ENCODE data around the gene PAGE2. TPM values are rescaled to one million over a fixed set of nuclear protein-coding genes. Genes with fewer than 3 reads are reported as not detected.

The PAGE2 gene
- total and polyA plus RNA-seq, 7 experiments from 2014 or later, result not detected

- no peaks in the 10 kb centered on the region for H3K9me3 ChIP-seq (ENCODE audit: control insufficient read depth in 2 of 3, low read length in 3 of 3)
- CTCF ChIA-PET, result no interaction called here
- Mint-ChIP-seq H3K27me3 (peaks cover 0 to 8% (median 0%) of the 10 kb centered on the region in 5 donors), H3K4me3 (no peak overlapping the region), H3K36me3 (no peaks in the 10 kb centered on the region), H3K9me3 (peaks cover 0 to 1% (median 0%) of the 10 kb centered on the region in 11 donors), H3K27ac (peak overlapping the region in 1 of 9 donors; percentile 25), H3K4me1 (peaks cover 8 to 30% (median 14%) of the 10 kb centered on the region in 7 donors)
- no peaks in the 10 kb centered on the region for H3K36me3 ChIP-seq (ENCODE audit: control insufficient read depth in 2 of 3, insufficient read depth in 3 of 3, low read length in 3 of 3)
- peaks cover 0 to 28% of the 10 kb centered on the region in 2 donors for H3K4me1 ChIP-seq (ENCODE audit: control insufficient read depth in 2 of 2, insufficient read depth in 2 of 2, low read length in 2 of 2)
- no peak for ATAC-seq
- no peak overlapping the region for H3K27ac ChIP-seq (ENCODE audit: low read depth, low read length)
- intact Hi-C loops (cut with micrococcal nuclease), result no loop called here
- POLR2A ChIA-PET, result no interaction called here
- no peak for DNase-seq
- H3K4me3 ChIP-seq (ENCODE audit: low read length), result no peak overlapping the region
- H3K27me3 ChIP-seq (ENCODE audit: control insufficient read depth in 2 of 2, insufficient read depth in 2 of 2, low read length in 2 of 2), result no peaks in the 10 kb centered on the region
These were observed 32.0 kb downstream of the PAGE2 start for GRCh38 chrX:55120761-55121358.

- DNase-seq (no peak), ATAC-seq (no peak)
- H3K4me1 ChIP-seq (ENCODE audit: control insufficient read depth in 2 of 2, insufficient read depth in 2 of 2, low read length in 2 of 2), result peaks cover 0 to 18% of the 10 kb centered on the region in 2 donors
- Mint-ChIP-seq H3K27me3 (peaks cover 0 to 11% (median 0%) of the 10 kb centered on the region in 5 donors), H3K9me3 (peaks cover 0 to 1% (median 0%) of the 10 kb centered on the region in 11 donors), H3K4me3 (no peak overlapping the region), H3K4me1 (peaks cover 3 to 22% (median 11%) of the 10 kb centered on the region in 7 donors), H3K27ac (no peak overlapping the region), H3K36me3 (no peaks in the 10 kb centered on the region)
- H3K4me3 ChIP-seq (ENCODE audit: low read length), result no peak overlapping the region
- intact Hi-C loops (cut with micrococcal nuclease), result no loop called here
- ChIA-PET POLR2A (no interaction called here), CTCF (no interaction called here)
- no peaks in the 10 kb centered on the region for H3K36me3 ChIP-seq (ENCODE audit: control insufficient read depth in 2 of 3, insufficient read depth in 3 of 3, low read length in 3 of 3)
- no peaks in the 10 kb centered on the region for H3K9me3 ChIP-seq (ENCODE audit: control insufficient read depth in 2 of 3, low read length in 3 of 3)
- no peak overlapping the region for H3K27ac ChIP-seq (ENCODE audit: low read depth, low read length)
- H3K27me3 ChIP-seq (ENCODE audit: control insufficient read depth in 2 of 2, insufficient read depth in 2 of 2, low read length in 2 of 2), result no peaks in the 10 kb centered on the region
These were observed 35.1 kb downstream of the PAGE2 start for GRCh38 chrX:55123900-55124299.

- no peak overlapping the region for H3K27ac ChIP-seq (ENCODE audit: low read depth, low read length)
- intact Hi-C loops (cut with micrococcal nuclease), result no loop called here
- POLR2A ChIA-PET, result no interaction called here
- DNase-seq (no peak), ATAC-seq (no peak)
- H3K36me3 ChIP-seq (ENCODE audit: control insufficient read depth in 2 of 3, insufficient read depth in 3 of 3, low read length in 3 of 3), result no peaks in the 10 kb centered on the region
- H3K4me1 Mint-ChIP-seq, result no peaks in the 10 kb centered on the region
- H3K27me3 ChIP-seq (ENCODE audit: control insufficient read depth in 2 of 2, insufficient read depth in 2 of 2, low read length in 2 of 2), result no peaks in the 10 kb centered on the region
- H3K4me3 ChIP-seq (ENCODE audit: low read length), result no peak overlapping the region
- no peak overlapping the region for H3K27ac Mint-ChIP-seq
- H3K27me3 Mint-ChIP-seq, result peaks cover 0 to 11% (median 0%) of the 10 kb centered on the region in 5 donors
- no peaks in the 10 kb centered on the region for H3K4me1 ChIP-seq (ENCODE audit: control insufficient read depth in 2 of 2, insufficient read depth in 2 of 2, low read length in 2 of 2)
- H3K9me3 ChIP-seq (ENCODE audit: control insufficient read depth in 2 of 3, low read length in 3 of 3), result no peaks in the 10 kb centered on the region
- H3K36me3 Mint-ChIP-seq, result no peaks in the 10 kb centered on the region
- no peak overlapping the region for H3K4me3 Mint-ChIP-seq
- H3K9me3 Mint-ChIP-seq, result peaks cover 0 to 1% (median 0%) of the 10 kb centered on the region in 11 donors
- CTCF ChIA-PET, result no interaction called here
These were observed 38.9 kb downstream of the PAGE2 start for GRCh38 chrX:55127692-55128091.

- H3K9me3 Mint-ChIP-seq, result no peaks in the 10 kb centered on the region
- no peak for DNase-seq
- no peak overlapping the region for H3K4me3 Mint-ChIP-seq
- peaks cover 0 to 7% (median 0%) of the 10 kb centered on the region in 5 donors for H3K27me3 Mint-ChIP-seq
- POLR2A ChIA-PET, result no interaction called here
- CTCF ChIA-PET, result no interaction called here
- no peak overlapping the region for H3K27ac ChIP-seq (ENCODE audit: low read depth, low read length)
- H3K4me3 ChIP-seq (ENCODE audit: low read length), result no peak overlapping the region
- intact Hi-C loops (cut with micrococcal nuclease), result no loop called here
- peaks cover 0 to 5% (median 0%) of the 10 kb centered on the region in 7 donors for H3K4me1 Mint-ChIP-seq
- no peaks in the 10 kb centered on the region for H3K9me3 ChIP-seq (ENCODE audit: control insufficient read depth in 2 of 3, low read length in 3 of 3)
- no peak overlapping the region for H3K27ac Mint-ChIP-seq
- H3K4me1 ChIP-seq (ENCODE audit: control insufficient read depth in 2 of 2, insufficient read depth in 2 of 2, low read length in 2 of 2), result no peaks in the 10 kb centered on the region
- no peaks in the 10 kb centered on the region for H3K27me3 ChIP-seq (ENCODE audit: control insufficient read depth in 2 of 2, insufficient read depth in 2 of 2, low read length in 2 of 2)
- H3K36me3 Mint-ChIP-seq, result no peaks in the 10 kb centered on the region
- ATAC-seq, result no peak
- no peaks in the 10 kb centered on the region for H3K36me3 ChIP-seq (ENCODE audit: control insufficient read depth in 2 of 3, insufficient read depth in 3 of 3, low read length in 3 of 3)
These were observed 40.5 kb downstream of the PAGE2 start for GRCh38 chrX:55129361-55129760.

GRCh38 chrX:55130481-55130880 is 41.7 kb downstream of the PAGE2 start:
- H3K4me3 ChIP-seq (ENCODE audit: low read length), result no peak overlapping the region
- Mint-ChIP-seq H3K27me3 (peaks cover 0 to 3% (median 0%) of the 10 kb centered on the region in 5 donors), H3K4me3 (no peak overlapping the region), H3K9me3 (no peaks in the 10 kb centered on the region), H3K27ac (no peak overlapping the region), H3K4me1 (peaks cover 0 to 5% (median 0%) of the 10 kb centered on the region in 7 donors), H3K36me3 (no peaks in the 10 kb centered on the region)
- H3K27me3 ChIP-seq (ENCODE audit: control insufficient read depth in 2 of 2, insufficient read depth in 2 of 2, low read length in 2 of 2), result no peaks in the 10 kb centered on the region
- no peaks in the 10 kb centered on the region for H3K36me3 ChIP-seq (ENCODE audit: control insufficient read depth in 2 of 3, insufficient read depth in 3 of 3, low read length in 3 of 3)
- H3K4me1 ChIP-seq (ENCODE audit: control insufficient read depth in 2 of 2, insufficient read depth in 2 of 2, low read length in 2 of 2), result no peaks in the 10 kb centered on the region
- H3K9me3 ChIP-seq (ENCODE audit: control insufficient read depth in 2 of 3, low read length in 3 of 3), result no peaks in the 10 kb centered on the region
- intact Hi-C loops (cut with micrococcal nuclease), result no loop called here
- CTCF ChIA-PET, result no interaction called here
- no peak overlapping the region for H3K27ac ChIP-seq (ENCODE audit: low read depth, low read length)
- POLR2A ChIA-PET, result no interaction called here
- no peak for ATAC-seq
- no peak for DNase-seq

GRCh38 chrX:55132416-55132815 is 43.6 kb downstream of the PAGE2 start:
- Mint-ChIP-seq H3K36me3 (no peaks in the 10 kb centered on the region), H3K4me3 (no peak overlapping the region), H3K27me3 (peaks cover 0 to 3% (median 0%) of the 10 kb centered on the region in 5 donors), H3K27ac (no peak overlapping the region), H3K4me1 (peaks cover 0 to 5% (median 0%) of the 10 kb centered on the region in 7 donors), H3K9me3 (no peaks in the 10 kb centered on the region)
- CTCF ChIA-PET, result no interaction called here
- ATAC-seq (no peak), DNase-seq (no peak)
- intact Hi-C loops (cut with micrococcal nuclease), result no loop called here
- POLR2A ChIA-PET, result no interaction called here
- no peaks in the 10 kb centered on the region for H3K27me3 ChIP-seq (ENCODE audit: control insufficient read depth in 2 of 2, insufficient read depth in 2 of 2, low read length in 2 of 2)
- no peaks in the 10 kb centered on the region for H3K36me3 ChIP-seq (ENCODE audit: control insufficient read depth in 2 of 3, insufficient read depth in 3 of 3, low read length in 3 of 3)
- no peak overlapping the region for H3K27ac ChIP-seq (ENCODE audit: low read depth, low read length)
- H3K4me1 ChIP-seq (ENCODE audit: control insufficient read depth in 2 of 2, insufficient read depth in 2 of 2, low read length in 2 of 2), result no peaks in the 10 kb centered on the region
- H3K4me3 ChIP-seq (ENCODE audit: low read length), result no peak overlapping the region
- no peaks in the 10 kb centered on the region for H3K9me3 ChIP-seq (ENCODE audit: control insufficient read depth in 2 of 3, low read length in 3 of 3)

GRCh38 chrX:55135171-55135570 is 46.4 kb downstream of the PAGE2 start:
- ATAC-seq (no peak), DNase-seq (peak in 7 of 9 donors; percentile 3 to 45 (median 17))
- H3K4me1 ChIP-seq (ENCODE audit: control insufficient read depth in 2 of 2, insufficient read depth in 2 of 2, low read length in 2 of 2), result no peaks in the 10 kb centered on the region
- Mint-ChIP-seq H3K4me1 (peaks cover 0 to 5% (median 0%) of the 10 kb centered on the region in 7 donors), H3K4me3 (no peak overlapping the region), H3K36me3 (peaks cover 0 to under 1% (median 0%) of the 10 kb centered on the region in 5 donors), H3K9me3 (no peaks in the 10 kb centered on the region), H3K27me3 (no peaks in the 10 kb centered on the region), H3K27ac (no peak overlapping the region)
- no peaks in the 10 kb centered on the region for H3K27me3 ChIP-seq (ENCODE audit: control insufficient read depth in 2 of 2, insufficient read depth in 2 of 2, low read length in 2 of 2)
- no peak overlapping the region for H3K4me3 ChIP-seq (ENCODE audit: low read length)
- no peaks in the 10 kb centered on the region for H3K9me3 ChIP-seq (ENCODE audit: control insufficient read depth in 2 of 3, low read length in 3 of 3)
- no peaks in the 10 kb centered on the region for H3K36me3 ChIP-seq (ENCODE audit: control insufficient read depth in 2 of 3, insufficient read depth in 3 of 3, low read length in 3 of 3)
- ChIA-PET CTCF (interaction anchor here (1.0 to 1.9 kb wide), 2 partner anchors 243 to 1113 kb away, joined by 3 to 18 read pairs; no protein-coding TSS in a partner anchor), POLR2A (no interaction called here)
- no peak overlapping the region for H3K27ac ChIP-seq (ENCODE audit: low read depth, low read length)
- intact Hi-C loops (cut with micrococcal nuclease), result loop anchor here (1.0 to 2.0 kb wide), 4 partner anchors 26 to 1114 kb away; no protein-coding TSS in a partner anchor

All from naive thymus-derived CD4-positive, alpha-beta T cell (primary cell).